Measurements from ENCODE around the gene PRDM16. TPM values are rescaled to one million over a fixed set of nuclear protein-coding genes. Genes with fewer than 3 reads are reported as not detected.

PRDM16 gene
- total and polyA plus RNA-seq, 2 of the 13 experiments (the other 11 are each of a cell fraction or from before 2014, with no cell fraction given), result 0.15 to 0.81 TPM

DNA sequence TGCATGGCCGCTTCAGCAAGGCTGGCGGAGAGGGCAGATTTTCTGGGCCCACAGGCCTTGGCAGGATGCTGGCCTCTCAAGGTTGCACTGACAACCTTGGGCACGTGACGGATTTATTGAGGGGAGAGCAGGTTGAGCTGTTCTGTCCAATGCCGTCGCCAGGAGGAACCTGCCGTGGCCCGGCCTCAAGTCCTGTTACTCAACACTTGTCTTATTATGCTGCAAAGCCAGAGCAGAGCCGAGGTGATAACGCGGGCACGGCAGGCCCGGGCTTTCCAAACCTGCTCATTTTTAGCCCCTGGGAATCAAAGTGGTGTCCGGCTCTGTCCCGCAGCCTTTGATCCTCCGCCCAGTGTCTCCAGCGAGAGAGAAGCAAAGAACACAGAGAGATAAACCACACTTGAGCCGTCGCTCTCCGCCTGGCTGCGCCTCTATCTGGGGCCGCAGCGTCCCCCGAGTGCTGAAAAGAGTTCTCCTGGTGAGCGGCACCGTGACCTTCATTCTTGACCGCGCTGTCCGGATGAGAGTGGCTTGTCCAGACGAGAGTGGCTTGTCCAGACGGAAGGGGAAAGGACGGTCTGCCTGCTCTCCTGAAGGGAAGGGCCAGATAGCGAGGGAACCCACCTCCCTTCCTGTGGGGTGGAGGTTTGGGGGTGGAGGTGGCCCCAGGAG lies 223.2 kb downstream of the PRDM16 start (continued):
- TF ChIP-seq ZNF318 (CRISPR knock-in tag; IDR thresholded peaks at IDR 0.05) (no peak), CC2D1A (CRISPR knock-in tag; IDR thresholded peaks at IDR 0.05) (no peak), TBX2 (CRISPR knock-in tag; IDR thresholded peaks at IDR 0.05; ENCODE audit: borderline replicate concordance) (no peak), EEA1 (CRISPR knock-in tag; IDR thresholded peaks at IDR 0.05; ENCODE audit: borderline replicate concordance) (no peak), TCF7 (IDR thresholded peaks at IDR 0.05; ENCODE audit: low read depth) (peak; percentile 86), PRDM10 (CRISPR knock-in tag; IDR thresholded peaks at IDR 0.05; ENCODE audit: low read depth) (no peak; the same call in 1 of the 2 replicates), ZBTB7B (CRISPR knock-in tag; IDR thresholded peaks at IDR 0.05) (peak; percentile 83; the same call in 1 of the 2 replicates)
- TF ChIP-seq, protein P1, sequence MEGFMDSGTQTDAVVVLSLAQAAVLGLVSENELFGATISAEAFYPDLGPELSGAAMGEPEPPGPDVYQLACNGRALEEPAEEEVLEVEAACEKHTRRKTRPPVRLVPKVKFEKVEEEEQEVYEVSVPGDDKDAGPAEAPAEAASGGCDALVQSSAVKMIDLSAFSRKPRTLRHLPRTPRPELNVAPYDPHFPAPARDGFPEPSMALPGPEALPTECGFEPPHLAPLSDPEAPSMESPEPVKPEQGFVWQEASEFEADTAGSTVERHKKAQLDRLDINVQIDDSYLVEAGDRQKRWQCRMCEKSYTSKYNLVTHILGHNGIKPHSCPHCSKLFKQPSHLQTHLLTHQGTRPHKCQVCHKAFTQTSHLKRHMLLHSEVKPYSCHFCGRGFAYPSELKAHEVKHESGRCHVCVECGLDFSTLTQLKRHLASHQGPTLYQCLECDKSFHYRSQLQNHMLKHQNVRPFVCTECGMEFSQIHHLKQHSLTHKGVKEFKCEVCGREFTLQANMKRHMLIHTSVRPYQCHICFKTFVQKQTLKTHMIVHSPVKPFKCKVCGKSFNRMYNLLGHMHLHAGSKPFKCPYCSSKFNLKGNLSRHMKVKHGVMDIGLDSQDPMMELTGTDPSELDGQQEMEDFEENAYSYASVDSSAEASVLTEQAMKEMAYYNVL (CRISPR knock-in tag; IDR thresholded peaks at IDR 0.05; ENCODE audit: borderline replicate concordance), result 0 out of 2 replicates have a peak, but pooled peaks have one; percentile 21
- TF ChIP-seq, protein P2, sequence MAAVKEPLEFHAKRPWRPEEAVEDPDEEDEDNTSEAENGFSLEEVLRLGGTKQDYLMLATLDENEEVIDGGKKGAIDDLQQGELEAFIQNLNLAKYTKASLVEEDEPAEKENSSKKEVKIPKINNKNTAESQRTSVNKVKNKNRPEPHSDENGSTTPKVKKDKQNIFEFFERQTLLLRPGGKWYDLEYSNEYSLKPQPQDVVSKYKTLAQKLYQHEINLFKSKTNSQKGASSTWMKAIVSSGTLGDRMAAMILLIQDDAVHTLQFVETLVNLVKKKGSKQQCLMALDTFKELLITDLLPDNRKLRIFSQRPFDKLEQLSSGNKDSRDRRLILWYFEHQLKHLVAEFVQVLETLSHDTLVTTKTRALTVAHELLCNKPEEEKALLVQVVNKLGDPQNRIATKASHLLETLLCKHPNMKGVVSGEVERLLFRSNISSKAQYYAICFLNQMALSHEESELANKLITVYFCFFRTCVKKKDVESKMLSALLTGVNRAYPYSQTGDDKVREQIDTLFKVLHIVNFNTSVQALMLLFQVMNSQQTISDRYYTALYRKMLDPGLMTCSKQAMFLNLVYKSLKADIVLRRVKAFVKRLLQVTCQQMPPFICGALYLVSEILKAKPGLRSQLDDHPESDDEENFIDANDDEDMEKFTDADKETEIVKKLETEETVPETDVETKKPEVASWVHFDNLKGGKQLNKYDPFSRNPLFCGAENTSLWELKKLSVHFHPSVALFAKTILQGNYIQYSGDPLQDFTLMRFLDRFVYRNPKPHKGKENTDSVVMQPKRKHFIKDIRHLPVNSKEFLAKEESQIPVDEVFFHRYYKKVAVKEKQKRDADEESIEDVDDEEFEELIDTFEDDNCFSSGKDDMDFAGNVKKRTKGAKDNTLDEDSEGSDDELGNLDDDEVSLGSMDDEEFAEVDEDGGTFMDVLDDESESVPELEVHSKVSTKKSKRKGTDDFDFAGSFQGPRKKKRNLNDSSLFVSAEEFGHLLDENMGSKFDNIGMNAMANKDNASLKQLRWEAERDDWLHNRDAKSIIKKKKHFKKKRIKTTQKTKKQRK (IDR thresholded peaks at IDR 0.05; ENCODE audit: low read length), result no peak
